HG03558 (cell line): ENCODE data around the gene TRIM22.
A peak's percentile ranks its signal among the peaks of the same experiment; 100 is the strongest.
"Not testable (repeated sequence)": the region's sequence is repeated elsewhere in the genome, so short reads cannot be mapped to it uniquely, and the experiment has no call there.

Experiments used
- ATAC-seq: cut with Tn5 transposase; IDR thresholded peaks from one replicate; pipeline ENCODE4 v1.9.1; 2021; ENCODE audit warnings: moderate number of reproducible peaks; ENCODE audit not compliant: unreplicated experiment; ENCODE audit errors: extremely low read depth

The TRIM22 gene

GRCh38 chr11:5689551-5689983 is at the start of gene TRIM22:
TRIM22 (plus strand) TSS chr11:5689790; CDS start chr11:5696233, 6,443 bp downstream.
- peak; percentile 73 for ATAC-seq

GRCh38 chr11:5639953-5640352 is 49.6 kb upstream of the TRIM22 start:
- ATAC-seq: no peak

- ATAC-seq: no peak
These were observed 46.0 kb upstream of the TRIM22 start for GRCh38 chr11:5643585-5643984.

GRCh38 chr11:5646139-5646538 is 43.5 kb upstream of the TRIM22 start:
- ATAC-seq: no peak

- ATAC-seq: no peak
These were observed 34.1 kb upstream of the TRIM22 start for GRCh38 chr11:5655474-5655873.

- not testable (repeated sequence) for ATAC-seq
These were observed 32.6 kb upstream of the TRIM22 start for GRCh38 chr11:5656956-5657355.

GRCh38 chr11:5658318-5658717 is 31.3 kb upstream of the TRIM22 start:
- no peak for ATAC-seq

- ATAC-seq: no peak
These were observed 26.1 kb upstream of the TRIM22 start for GRCh38 chr11:5663511-5663910.

- ATAC-seq: no peak
These were observed 24.5 kb upstream of the TRIM22 start for GRCh38 chr11:5665051-5665570.

- no peak for ATAC-seq
These were observed 23.7 kb upstream of the TRIM22 start for GRCh38 chr11:5665746-5666401.

GRCh38 chr11:5666402-5666793 is 23.2 kb upstream of the TRIM22 start:
- no peak for ATAC-seq

GRCh38 chr11:5671831-5672230 is 17.8 kb upstream of the TRIM22 start:
- no peak for ATAC-seq

- ATAC-seq: no peak
These were observed 15.2 kb upstream of the TRIM22 start for GRCh38 chr11:5674391-5674790.

GRCh38 chr11:5679811-5680210 is 9.8 kb upstream of the TRIM22 start:
- no peak for ATAC-seq

- not testable (repeated sequence) for ATAC-seq
These were observed 6.6 kb upstream of the TRIM22 start for GRCh38 chr11:5682890-5683441.

- not testable (repeated sequence) for ATAC-seq
These were observed 6.0 kb upstream of the TRIM22 start for GRCh38 chr11:5683620-5684019.

- ATAC-seq: no peak
These were observed 5.4 kb upstream of the TRIM22 start for GRCh38 chr11:5684036-5684645.

- ATAC-seq: peak; percentile 43
These were observed 4.8 kb upstream of the TRIM22 start, which contains the start of gene TRIM5 for GRCh38 chr11:5684646-5685362. TRIM5 (minus strand) TSS chr11:5685074; CDS start chr11:5680177, 4,897 bp downstream.

- no peak for ATAC-seq
These were observed 3.2 kb upstream of the TRIM22 start for GRCh38 chr11:5686426-5686825.

- ATAC-seq: no peak
These were observed 1.1 kb upstream of the TRIM22 start for GRCh38 chr11:5688482-5688881.

- ATAC-seq: no peak
These were observed 626 bp downstream of the TRIM22 start for GRCh38 chr11:5690216-5690615.
